GM19238 (cell line): ENCODE measurements around the gene CACNA1E.
"Not testable (repeated sequence)": the region's sequence is repeated elsewhere in the genome, so short reads cannot be mapped to it uniquely, and the experiment has no call there.

Source experiments
- DNase-seq: peaks from one replicate; pipeline ENCODE4 v3.0.0; 2011; ENCODE audit warnings: low spot score; ENCODE audit not compliant: insufficient read length

Gene CACNA1E

DNA sequence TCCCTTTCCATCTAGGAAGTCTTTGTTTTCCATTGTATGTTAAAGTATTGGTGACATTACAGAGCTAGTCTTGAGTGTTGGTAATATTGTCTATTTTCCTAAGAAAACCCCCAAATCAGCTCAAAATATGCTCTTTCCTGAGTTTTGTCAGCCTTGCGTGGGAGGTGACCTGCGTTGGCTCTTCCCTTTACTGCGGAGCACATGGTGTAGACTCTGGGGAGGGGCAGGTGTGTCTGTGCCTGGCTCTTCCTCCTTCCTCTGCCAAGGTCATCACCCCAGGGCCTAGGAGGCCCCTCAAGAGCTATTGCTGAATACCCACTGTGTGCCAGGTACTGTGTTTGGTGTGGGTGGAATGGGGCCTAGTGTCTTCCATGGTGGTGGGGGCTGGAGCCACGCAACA, 33.4 kb downstream of the CACNA1E start:
- no peak for DNase-seq

DNA sequence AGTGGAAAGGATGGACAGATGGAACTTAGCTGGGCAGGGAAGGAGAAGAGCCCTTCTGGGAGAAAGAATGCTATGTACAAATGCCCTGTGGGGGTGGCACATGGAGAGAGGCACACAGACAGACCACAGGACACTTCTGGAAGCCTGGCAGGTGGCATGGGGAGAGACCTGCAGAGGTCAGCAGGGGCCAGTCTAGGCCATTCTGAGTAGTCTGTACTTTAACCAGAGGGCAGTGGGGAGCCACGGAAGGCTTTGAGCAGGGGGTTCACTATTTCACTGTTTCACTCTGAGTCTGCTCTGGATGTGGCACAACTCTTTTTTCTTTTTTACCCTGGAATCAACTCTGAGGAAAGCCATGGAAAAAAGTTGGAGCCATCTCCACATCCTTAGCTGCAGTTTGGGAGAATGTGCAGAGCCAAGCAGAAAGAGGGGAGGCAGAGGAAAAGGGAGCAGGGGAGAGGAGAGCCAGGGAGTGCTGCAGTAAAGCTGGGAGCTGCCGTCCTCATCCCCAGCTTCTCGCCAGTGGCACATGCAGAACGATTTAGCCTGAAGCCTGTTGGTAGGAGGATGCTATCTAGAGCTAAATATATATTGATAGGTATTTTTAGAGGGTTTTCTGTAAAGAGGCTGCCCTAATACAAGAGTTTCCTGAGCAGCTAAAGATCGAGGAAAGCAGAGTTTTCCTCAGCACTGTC, 34.0 kb downstream of the CACNA1E start:
- no peak for DNase-seq

DNA sequence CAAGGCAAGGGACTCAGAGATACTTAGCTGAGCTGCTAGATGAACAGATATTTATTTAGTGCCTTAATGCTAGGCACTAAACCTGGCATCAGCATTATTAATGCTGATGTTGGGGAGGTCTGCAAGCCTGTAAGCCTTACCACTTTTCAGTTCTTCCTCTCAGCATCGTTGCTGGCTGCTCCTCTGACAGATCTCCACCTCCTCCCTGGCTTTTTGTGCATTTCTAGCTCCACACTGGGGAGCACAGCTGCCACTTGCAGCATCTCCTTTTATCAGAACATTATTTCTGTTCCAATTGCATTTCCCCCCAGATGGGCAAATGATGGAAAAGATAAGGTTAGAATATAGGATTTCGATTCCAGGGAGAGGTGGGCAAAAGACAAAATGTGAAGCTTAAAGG, 34.8 kb downstream of the CACNA1E start:
- DNase-seq, result no peak

DNA sequence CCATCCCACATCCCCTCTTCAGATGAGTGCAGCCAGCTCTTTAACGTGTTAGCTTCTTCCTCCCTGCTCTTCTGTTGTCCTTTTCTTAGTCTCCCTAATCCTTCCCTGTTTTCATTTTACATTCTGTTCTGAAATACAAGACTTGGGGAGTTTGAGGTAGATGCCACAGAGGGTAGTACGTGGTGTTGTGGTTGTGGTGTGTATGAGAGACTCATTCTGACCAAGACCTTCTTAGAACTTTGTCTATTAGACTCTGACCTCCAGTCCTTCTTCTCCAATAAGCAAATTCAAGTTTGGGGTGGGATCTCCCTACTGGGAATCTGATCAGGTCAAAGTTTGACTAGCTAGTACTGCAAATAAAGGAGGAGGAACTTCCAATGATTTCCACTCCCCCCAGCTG, 39.5 kb downstream of the CACNA1E start:
- DNase-seq, result no peak

DNA sequence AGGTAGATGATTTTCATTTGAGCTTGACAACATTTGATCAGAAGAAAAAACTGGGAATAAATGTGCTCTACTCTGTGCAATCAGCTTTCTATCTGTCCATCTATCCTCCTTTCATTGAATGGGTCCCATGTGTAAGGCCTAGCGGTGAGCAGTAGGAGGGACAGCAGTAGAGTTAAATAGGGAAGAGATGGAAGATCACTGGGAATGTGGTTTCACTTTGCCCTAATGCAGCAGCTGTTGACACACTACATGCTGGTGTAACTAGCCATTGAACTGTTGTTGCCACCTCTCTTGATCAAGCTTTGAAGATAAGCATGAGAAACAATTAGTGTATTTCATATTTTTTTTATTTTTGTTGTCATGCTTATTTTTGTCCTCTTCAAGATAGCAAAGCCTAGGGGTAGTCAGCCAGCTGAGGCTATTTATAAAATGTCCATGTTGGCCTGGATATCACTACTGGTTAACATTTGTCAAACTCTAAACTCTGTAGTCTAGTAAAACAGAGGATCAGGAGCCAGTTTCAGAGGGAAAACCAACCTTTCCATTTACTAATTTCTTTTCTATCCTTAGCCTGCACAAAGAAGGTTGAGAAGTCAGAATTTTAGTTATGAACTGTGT, 41.9 kb downstream of the CACNA1E start:
- no peak for DNase-seq

DNA sequence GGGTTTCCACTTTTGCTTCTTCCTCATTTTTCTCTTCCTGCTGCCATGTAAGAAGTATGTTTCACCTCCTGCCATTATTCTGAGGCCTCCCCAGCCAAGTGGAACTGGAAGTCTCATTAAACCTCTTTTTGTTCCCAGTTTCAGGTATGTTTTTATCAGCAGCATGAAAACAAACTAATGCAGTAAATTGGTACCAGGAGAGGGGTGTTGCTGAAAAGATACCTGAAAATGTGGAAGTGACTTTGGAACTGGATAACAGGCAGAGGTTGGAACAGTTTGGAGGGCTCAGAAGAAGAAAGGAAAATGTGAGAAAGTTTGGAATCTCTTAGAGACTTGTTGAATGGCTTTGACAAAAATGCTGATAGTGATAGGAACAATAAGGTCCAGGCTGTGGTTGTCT, 44.9 kb downstream of the CACNA1E start:
- DNase-seq, result not testable (repeated sequence)

DNA sequence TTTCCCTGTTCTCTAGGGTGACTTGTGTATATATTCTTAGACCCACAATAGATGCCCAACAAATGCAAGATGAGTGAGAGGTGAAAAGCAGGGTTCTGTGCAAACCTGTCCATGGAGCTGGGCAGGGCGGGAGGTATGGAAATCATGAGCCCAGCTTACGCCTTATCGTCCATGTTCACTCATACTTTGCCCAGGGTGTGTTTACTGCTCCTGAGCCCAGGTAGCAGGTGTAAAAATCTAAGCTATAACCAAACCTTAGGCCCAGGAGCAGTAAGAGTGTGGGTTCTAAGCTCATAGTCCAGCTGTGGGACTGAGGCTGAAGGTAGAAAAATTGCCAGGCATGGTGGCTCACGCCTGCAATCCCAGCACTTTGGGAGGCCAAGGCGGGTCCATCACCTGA, 48.1 kb downstream of the CACNA1E start:
- no peak for DNase-seq

DNA sequence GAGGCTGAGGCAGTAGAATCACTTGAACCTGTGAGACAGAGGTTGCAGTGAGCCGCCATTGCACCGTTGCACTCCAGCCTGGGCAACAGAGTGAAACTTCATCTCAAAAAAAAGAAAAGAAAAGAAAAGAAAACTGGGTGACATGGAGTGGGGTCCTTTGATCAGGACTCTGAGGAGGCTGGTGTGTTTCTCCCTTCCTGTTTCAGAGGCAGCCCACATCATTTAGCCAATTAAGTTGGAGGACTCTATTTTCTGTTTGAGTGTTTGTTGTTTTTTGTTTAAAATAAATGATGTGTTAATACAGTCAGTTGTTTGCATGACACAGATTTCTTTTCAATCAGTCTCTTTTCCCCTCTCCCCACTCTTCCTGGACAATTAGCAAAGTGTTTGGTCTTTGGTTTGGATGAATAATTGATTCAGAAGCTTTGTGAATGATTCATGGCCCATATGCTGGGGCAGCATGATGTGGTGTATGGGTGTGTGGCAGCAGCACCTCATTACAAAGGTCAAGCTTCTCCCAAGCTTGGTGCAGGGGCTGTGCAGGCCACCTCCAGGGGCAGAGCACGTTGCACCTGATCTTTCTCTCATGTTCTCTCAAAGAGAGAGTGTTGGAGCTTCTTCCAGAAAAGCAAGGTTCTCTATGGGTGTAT, 48.8 kb downstream of the CACNA1E start:
- DNase-seq, result no peak

DNA sequence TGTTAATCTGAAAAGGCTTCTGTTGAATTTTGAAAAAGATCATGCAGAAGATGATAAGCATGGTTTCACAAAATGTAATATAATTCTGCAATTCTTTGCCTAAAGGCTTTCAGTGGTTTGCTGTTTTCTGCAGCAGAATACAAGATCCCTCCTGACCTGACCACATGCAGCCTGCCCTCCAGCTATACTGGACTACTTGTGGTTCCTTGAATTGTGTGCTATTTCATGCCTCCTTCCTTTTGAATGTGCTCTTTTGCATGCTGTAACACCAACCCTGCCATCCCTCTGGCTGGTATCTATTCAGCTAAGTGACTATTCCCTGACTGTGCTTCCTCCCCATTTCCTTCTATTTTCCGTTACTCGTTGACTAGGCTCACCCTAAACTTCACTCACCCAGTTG, 55.5 kb downstream of the CACNA1E start:
- DNase-seq, result no peak

DNA sequence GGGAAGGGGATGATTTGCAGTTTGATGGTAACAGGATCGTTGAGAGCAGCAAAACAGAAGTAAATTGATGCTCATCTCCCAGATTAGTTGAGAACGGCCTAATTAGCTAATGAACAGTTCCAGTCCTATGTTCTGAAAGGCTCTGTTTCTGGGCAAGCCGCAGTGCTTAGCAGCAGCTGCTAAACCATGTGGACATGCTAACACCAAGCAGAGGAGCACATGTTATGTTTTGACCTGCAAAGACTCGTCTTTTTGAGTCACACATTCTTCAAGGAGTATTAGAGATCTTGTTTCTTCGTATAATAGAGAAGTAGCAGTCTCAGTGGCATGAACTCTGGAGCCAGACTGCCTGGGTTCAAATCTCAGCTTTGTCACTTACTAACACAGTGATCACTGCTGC, 58.1 kb downstream of the CACNA1E start:
- no peak for DNase-seq

DNA sequence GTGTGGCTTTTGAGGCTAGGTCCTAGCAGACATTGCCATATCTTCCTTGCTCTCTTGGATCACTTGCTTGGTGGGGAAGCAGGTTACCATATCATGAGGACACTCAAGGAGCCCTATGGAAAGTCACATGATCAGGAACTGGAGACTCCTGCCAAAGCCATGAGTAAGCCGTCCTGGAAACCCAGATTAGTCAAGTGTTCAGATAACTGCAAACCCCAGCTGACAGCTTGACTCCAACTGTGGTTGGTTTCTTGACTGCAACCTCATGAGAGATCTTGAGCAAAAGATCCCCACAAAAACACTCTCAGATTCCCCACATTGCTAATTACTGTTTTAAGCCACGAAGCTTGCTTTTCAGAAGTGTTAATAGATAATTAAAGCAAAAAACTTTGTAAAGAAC, 58.6 kb downstream of the CACNA1E start:
- no peak for DNase-seq

DNA sequence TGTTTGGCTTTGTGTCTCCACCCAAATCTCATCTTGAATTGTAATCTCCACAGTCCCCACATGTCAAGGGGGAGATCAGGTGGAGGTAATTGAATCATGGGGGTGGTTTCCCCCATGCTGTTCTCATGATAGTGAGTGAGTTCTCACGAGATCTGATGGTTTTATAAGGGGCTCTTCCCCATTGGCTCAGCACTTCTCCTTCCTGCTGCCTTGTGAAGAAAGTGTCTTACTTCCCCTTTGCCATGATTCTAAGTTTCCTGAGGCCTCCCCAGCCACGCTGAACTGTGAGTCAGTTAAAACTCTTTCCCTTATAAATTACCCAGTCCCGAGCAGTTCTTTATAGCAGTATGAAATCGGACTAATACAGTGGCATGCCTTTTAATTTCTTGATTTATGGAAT, 59.1 kb downstream of the CACNA1E start:
- DNase-seq, result not testable (repeated sequence)

DNA sequence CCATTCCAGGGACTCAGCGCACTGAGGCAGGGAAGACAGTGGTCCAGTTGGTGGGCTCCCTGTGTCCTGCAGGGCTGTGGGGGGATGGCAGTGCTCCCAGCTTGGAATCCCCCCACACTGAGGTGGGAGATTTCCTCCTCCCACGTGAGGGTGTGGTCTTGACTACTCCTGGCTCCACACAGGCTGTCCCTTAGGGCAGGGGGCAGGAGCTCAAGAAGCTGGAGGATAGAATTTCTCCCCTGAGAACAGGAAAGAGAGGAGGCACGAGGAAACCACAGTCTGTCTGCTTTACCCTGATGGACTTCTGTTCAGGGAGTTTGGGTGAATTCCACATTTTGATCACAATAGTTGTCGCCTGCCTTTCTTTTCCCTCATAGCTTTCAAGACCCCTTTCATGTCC, 62.1 kb downstream of the CACNA1E start:
- DNase-seq, result no peak

DNA sequence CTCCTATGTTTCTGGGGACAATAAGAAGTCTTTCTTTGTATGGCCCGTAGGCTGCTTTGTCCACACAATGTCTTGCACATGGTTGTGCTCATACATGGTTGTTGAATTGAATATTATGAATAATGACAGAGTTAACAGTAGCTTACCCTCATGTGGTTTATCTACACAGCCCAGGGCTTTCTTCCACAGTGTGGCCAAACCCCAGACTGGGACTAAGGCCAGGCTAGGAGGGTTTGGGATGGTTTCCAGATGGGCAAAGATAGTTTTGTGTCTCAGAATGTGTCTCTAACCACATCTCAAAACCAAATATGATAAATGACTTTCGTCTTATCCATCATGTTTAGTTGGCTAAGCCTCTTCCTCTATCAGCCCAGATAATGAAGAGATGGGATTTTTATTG, 65.2 kb downstream of the CACNA1E start:
- DNase-seq, result no peak

DNA sequence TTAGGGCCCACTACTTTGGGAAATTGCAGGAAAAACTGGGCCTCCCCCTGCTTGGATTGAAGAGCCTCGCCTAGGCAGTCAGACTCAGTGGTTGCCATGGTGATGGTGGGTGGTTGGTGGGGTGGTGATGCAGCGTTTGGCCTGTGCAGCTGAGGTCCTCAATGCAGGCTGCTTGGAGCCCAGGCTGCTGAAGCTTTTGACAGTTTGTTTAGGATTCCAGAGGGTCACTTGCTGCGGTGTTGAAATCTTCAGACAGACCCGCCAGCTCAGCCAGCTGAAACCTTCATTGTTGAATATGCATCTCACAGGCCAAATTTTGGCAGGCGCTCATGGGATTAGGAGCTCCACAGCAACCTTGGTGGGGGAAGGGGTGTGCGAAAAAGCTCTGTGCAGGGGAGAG, 67.9 kb downstream of the CACNA1E start:
- no peak for DNase-seq

DNA sequence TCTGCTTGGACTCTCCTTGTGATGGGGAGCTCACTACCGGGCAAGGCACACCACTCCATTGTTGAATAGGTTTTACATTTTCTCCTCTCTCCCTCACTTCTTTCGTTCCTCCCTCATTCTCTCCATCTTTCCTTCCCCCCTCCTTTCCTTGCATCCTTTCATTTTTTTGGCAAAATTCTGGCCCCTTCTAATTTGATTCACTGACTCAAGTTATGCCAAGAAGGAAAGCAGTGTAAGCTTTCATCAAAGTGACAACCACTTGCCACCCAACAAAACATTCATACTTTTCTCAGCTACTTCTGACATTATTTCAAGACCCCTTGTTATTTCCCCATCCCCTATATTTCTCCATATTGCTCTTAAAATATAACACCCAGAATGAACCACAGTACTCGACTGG, 68.4 kb downstream of the CACNA1E start:
- DNase-seq, result no peak

DNA sequence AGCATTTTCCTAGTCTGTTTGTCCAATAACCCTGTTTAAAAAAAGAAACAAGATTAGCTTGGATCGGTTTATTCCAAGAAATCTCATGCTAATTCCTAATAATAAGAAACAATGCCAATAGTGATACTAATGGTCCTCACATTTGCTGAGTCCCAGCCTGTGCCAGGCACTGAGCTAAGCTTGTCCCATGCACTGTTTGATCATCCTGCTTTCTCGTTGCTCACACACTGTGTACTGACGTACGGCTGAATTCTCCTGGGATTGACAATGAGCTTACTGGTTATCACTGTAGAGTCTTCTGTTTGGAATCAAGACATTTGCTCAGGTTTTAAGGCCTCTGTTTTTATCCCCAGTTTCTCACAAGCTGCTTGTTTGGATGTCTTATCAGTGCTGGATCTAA, 71.1 kb downstream of the CACNA1E start:
- no peak for DNase-seq

DNA sequence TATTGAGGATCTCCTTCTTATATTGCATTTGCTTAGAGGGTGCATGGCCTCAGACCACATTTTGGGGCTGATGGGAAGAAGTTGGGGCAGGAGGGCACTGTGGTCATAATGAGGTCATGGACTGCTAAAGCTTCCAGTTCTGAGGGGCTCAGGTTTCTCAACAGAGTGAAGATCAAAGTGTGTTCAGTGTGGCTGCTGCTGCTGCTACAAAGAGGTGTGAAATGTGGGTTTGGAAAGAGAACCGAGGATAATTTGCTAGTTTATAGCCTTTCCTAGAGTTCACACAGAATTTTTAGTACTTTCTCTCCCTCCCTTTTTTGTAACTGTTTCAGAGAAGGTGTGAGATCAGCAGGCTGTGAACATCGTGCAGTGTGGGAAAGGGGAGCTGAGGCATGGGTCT, 73.3 kb downstream of the CACNA1E start:
- DNase-seq, result no peak

DNA sequence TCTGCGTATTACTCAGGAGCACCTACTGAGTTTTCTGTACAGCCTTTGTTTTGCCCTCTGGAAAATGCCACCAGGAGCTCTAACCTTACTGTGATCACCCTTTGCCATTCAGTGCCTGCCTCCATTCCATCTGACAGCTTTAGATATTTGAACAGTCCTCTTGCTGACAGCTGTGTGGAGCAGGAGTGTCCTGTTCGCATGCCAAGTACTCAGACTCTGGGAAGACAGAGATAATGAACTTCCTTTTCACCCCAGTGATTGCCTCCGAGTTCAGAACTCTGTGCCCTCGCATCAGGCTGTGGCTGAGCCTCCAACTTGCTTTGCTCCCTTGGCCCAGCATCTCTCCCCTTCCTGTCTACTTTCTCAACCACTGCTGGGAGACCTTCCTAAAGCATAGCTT, 74.0 kb downstream of the CACNA1E start:
- DNase-seq, result no peak

DNA sequence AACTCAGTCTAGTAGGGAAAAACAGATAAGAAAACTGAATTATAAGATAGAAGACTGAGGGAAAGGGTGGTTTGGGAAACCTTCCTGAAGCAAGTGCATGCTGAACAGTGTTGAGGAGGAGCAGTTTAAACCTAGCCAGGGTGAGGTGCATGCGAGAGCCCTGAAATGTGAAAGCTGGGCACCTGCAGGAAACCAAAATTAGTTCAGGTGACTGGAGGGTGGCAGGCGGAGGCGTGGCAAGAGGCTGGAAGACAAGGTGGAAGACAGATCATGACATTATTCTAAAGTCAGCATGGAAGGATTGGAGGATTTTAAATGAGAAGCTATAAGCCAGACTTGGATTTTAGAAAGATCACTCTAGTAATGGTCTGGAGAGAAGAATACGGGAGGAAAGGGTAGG, 75.1 kb downstream of the CACNA1E start:
- no peak for DNase-seq

DNA sequence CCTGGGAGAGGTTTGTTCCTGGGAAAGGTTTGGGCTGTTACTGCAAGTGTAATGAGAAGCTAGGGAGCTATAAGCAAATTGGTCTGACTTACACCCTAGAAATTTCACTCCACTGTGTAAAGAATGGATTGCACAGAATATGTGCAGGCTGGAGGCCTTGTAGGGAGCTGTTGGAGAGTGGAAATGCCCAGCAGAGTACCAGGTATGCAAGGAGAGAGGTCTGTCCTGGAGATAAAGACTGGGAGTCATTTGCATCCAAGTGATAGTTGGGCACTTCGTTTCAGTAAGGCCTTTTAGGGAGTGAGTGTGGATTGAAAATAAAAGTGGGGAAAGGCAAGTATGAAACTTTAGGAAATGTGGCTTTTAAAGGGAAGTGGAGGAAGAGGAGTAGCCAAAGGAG, 75.8 kb downstream of the CACNA1E start:
- DNase-seq, result no peak

DNA sequence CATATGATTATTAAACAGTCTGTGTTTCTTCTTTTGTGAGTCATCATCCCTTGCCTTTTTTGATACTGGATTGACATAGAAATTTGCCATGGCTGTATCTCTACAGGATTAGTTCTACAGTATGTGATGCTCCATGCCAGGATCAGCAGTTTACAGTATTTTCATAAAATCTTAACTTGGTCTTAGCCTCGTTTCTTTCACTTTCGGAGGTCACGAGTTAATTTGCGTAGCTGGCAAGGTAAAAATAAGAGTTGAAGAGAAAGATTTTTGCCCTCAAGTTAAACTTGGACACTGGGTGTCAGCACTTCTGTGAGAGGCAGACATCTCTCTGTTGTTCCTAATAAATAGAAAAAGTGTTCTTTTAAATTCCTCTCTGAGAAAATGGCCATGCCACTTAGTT, 79.1 kb downstream of the CACNA1E start:
- DNase-seq, result no peak

DNA sequence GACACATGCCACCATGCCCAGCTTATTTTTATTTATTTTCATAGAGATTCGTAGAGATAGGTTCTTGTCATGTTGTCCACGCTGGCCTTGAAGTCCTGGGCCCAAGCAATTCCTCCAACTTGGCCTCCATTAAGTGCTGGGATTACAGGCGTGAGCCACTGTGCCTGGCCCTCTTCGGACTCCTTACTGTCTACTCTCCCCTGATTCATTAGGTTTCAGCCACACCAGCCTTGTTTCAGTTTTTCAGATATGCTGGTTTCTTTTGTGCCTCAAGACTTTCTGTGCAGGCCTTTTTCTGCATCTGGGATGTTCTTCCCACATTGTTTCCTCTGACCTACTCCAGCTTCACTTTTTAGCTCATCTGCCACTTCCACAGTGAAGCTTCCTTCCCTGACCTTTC, 85.4 kb downstream of the CACNA1E start:
- DNase-seq, result no peak
